Activated CD4-positive, alpha-beta memory T cell treated with anti-CD3 and anti-CD28 coated beads, Interleukin-2, amount 10 ng/mL, durations not matched to agents 7 days and 5 days (primary cell): Measurements from ENCODE around the gene NSMCE1. TPM values are rescaled to one million over a fixed set of nuclear protein-coding genes. Genes with fewer than 3 reads are reported as not detected.
"Not testable (repeated sequence)": the region's sequence is repeated elsewhere in the genome, so short reads cannot be mapped to it uniquely, and the experiment has no call there.

Experiments used
- CTCF ChIA-PET: fragments of 350-600 bp; sonication (Branson Sonifier 250); formaldehyde crosslinking; loops from one replicate; lab custom pipeline; 2021; ENCODE audit warnings: antibody characterized with exemption, inconsistent platforms; lab: Charles Lee
- POLR2A ChIA-PET: fragments of 350-600 bp; sonication (Branson Sonifier 250); formaldehyde crosslinking; loops from one replicate; lab custom pipeline; 2021; ENCODE audit warnings: antibody characterized with exemption; lab: Charles Lee
- DNase-seq: peaks from one replicate; pipeline ENCODE4 v3.0.0-alpha.2; 2020
- H3K27ac Mint-ChIP-seq: one replicate; pipeline ENCODE4 v1.8.0; 2021; ENCODE audit warnings: mild to moderate bottlenecking, mixed read lengths
- H3K27me3 Mint-ChIP-seq: one replicate; pipeline ENCODE4 v1.8.0; 2021; ENCODE audit warnings: mixed read lengths
- H3K36me3 Mint-ChIP-seq: one replicate; pipeline ENCODE4 v1.8.0; 2021; ENCODE audit warnings: low read depth, mixed read lengths
- H3K4me1 Mint-ChIP-seq: one replicate; pipeline ENCODE4 v1.8.0; 2021; ENCODE audit warnings: mixed read lengths
- H3K4me3 Mint-ChIP-seq: one replicate; pipeline ENCODE4 v1.8.0; 2021; ENCODE audit warnings: mild to moderate bottlenecking, mixed read lengths
- H3K9me3 Mint-ChIP-seq: one replicate; pipeline ENCODE4 v1.8.0; 2021; ENCODE audit warnings: mixed read lengths
- total RNA-seq, 2 experiments: library from RNA; stranded (reverse); gene quantifications; one replicate each; pipeline ENCODE4 v1.2.3, GENCODE V29; 2021

Gene NSMCE1
- total RNA-seq, 2 experiments from 2014 or later = 100 to 106 TPM

DNA sequence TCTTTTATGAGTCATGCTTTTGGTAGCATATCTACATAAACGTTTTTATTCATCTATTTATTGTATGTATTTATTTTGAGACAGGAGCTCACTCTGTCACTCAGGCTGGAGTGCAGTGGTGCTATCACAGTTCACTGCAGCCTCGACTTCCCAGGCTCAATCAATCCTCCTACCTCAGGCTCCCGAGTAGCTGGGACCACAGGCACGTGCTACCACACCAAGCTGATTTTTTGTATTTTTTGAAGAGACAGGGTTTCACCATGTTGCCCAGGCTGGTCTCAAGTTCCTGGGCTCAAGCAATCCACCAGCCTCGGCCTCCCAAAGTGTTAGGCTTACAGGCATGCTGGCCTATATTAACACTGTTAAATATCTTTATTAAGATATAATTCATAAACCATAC lies 24.8 kb upstream of the NSMCE1 start:
- no peak for DNase-seq
- CTCF ChIA-PET = no interaction called here
- H3K4me1 Mint-ChIP-seq = peaks cover 39% of the 10 kb centered on the region
- no peaks in the 10 kb centered on the region for H3K9me3 Mint-ChIP-seq
- POLR2A ChIA-PET = interaction anchor here (0.9 to 1.8 kb wide), 4 partner anchors 17 to 59 kb away, joined by 3 to 5 read pairs (median 4); no protein-coding TSS in a partner anchor
- peaks cover 9% of the 10 kb centered on the region for H3K27me3 Mint-ChIP-seq
- H3K27ac Mint-ChIP-seq = no peak overlapping the region
- peaks cover 4% of the 10 kb centered on the region for H3K36me3 Mint-ChIP-seq
- no peak overlapping the region for H3K4me3 Mint-ChIP-seq

- Mint-ChIP-seq H3K9me3 (peaks cover 6% of the 10 kb centered on the region), H3K4me3 (no peak overlapping the region), H3K36me3 (peaks cover 9% of the 10 kb centered on the region), H3K4me1 (peaks cover 37% of the 10 kb centered on the region), H3K27me3 (peaks cover 9% of the 10 kb centered on the region), H3K27ac (no peak overlapping the region)
- ChIA-PET POLR2A (interaction anchor here (3.6 kb wide), 1 partner anchor 26 kb away, joined by 49 read pairs; no protein-coding TSS in a partner anchor), CTCF (no interaction called here)
- no peak for DNase-seq
These were observed 23.2 kb upstream of the NSMCE1 start for GRCh38 chr16:27291722-27292240.

DNA sequence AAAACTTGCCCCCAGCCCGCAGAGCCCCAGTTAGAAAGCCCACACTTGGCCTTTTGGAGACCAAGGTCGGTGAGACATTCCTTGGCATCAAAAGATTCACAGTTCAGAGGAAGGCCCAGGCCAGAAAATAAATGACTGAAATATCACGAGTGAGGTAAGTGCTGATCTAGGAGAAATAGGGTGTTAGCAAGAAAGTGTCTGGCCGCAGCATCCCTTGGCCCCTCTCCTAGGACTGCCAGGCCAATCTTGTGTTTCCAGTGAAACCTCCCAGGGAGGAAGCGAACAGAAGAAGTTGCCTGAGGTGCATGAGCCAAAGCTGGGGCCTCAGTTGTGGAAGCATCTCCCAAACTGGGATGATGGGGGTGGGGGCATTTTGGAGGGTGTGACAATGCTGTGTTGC lies 22.5 kb upstream of the NSMCE1 start:
- Mint-ChIP-seq H3K9me3 (peaks cover 6% of the 10 kb centered on the region), H3K4me1 (peaks cover 37% of the 10 kb centered on the region), H3K27me3 (peaks cover 9% of the 10 kb centered on the region), H3K27ac (no peak overlapping the region), H3K36me3 (peaks cover 12% of the 10 kb centered on the region), H3K4me3 (no peak overlapping the region)
- ChIA-PET POLR2A (interaction anchor here (0.9 to 3.6 kb wide), 4 partner anchors 16 to 60 kb away, joined by 3 to 49 read pairs (median 29); no protein-coding TSS in a partner anchor), CTCF (no interaction called here)
- no peak for DNase-seq

DNA sequence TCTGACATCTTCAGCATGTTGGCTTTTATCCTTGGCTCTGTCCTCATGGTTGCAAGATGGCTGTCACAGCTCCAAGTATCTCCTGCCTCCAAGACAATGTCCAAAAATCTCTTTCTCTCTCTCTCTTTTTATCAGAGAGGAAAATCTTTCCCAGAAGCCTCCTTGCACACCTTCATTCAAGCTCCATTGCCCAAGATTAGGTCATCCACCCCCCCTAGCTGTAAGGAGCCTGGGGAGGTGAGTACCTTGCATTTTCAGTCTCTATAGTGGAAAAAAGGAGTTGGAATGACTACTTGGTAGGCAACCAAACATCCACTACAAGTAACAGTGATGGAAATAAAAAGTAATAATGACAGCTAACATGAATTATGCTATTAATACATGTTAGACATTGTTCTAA lies 22.0 kb upstream of the NSMCE1 start:
- peaks cover 14% of the 10 kb centered on the region for H3K36me3 Mint-ChIP-seq
- H3K9me3 Mint-ChIP-seq = peaks cover 6% of the 10 kb centered on the region
- no peak for DNase-seq
- H3K4me1 Mint-ChIP-seq = peaks cover 37% of the 10 kb centered on the region
- no peak overlapping the region for H3K4me3 Mint-ChIP-seq
- H3K27me3 Mint-ChIP-seq = peaks cover 9% of the 10 kb centered on the region
- POLR2A ChIA-PET = interaction anchor here (0.9 to 3.6 kb wide), 6 partner anchors 10 to 60 kb away, joined by 3 to 49 read pairs (median 19); partner anchors contain the start of gene NSMCE1
- CTCF ChIA-PET = no interaction called here
- H3K27ac Mint-ChIP-seq = peak overlapping the region; percentile 63

- peaks cover 21% of the 10 kb centered on the region for H3K36me3 Mint-ChIP-seq
- H3K4me3 Mint-ChIP-seq = no peak overlapping the region
- CTCF ChIA-PET = interaction anchor here (0.9 kb wide), 1 partner anchor 13 kb away, joined by 3 read pairs; no protein-coding TSS in a partner anchor
- no peak for DNase-seq
- H3K4me1 Mint-ChIP-seq = peaks cover 40% of the 10 kb centered on the region
- H3K9me3 Mint-ChIP-seq = peaks cover 6% of the 10 kb centered on the region
- H3K27me3 Mint-ChIP-seq = peaks cover 12% of the 10 kb centered on the region
- POLR2A ChIA-PET = interaction anchor here (1.3 to 3.6 kb wide), 6 partner anchors 9 to 90 kb away, joined by 4 to 49 read pairs (median 19); partner anchors contain the start of gene NSMCE1
- peak overlapping the region; percentile 63 for H3K27ac Mint-ChIP-seq
These were observed 21.1 kb upstream of the NSMCE1 start for GRCh38 chr16:27289669-27290068.

GRCh38 chr16:27288313-27288712 lies 19.7 kb upstream of the NSMCE1 start:
- H3K27ac Mint-ChIP-seq, DNase-seq, CTCF ChIA-PET, H3K4me3 Mint-ChIP-seq, H3K9me3 Mint-ChIP-seq: not testable (repeated sequence)
- Mint-ChIP-seq H3K36me3 (peaks cover 24% of the 10 kb centered on the region), H3K4me1 (peaks cover 52% of the 10 kb centered on the region), H3K27me3 (peaks cover 18% of the 10 kb centered on the region)
- POLR2A ChIA-PET = interaction anchor here (1.6 to 3.1 kb wide), 4 partner anchors 14 to 53 kb away, joined by 4 to 32 read pairs (median 19); partner anchors contain the start of gene NSMCE1

DNA sequence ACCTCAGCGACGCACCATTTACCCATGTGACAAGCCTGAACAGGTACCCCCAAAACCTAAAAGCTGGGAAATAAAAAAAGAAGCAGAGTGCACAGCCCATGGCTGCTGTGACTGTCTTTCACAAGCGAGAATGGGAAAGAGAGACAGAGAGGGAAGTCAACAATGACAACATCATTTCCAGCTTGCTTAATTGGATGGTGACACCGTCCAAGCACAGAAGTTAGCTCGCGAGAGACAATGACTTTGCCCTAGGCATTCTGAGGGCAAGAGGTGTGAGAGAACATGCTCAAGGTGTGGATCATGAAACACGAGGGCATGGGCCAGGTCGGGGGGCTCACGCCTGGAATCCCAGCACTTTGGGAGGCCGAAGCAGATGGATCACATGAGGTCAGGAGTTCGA lies 19.3 kb upstream of the NSMCE1 start:
- CTCF ChIA-PET = no interaction called here
- POLR2A ChIA-PET = interaction anchor here (0.9 to 3.1 kb wide), 5 partner anchors 13 to 53 kb away, joined by 3 to 32 read pairs (median 4); partner anchors contain the start of gene NSMCE1
- H3K9me3 Mint-ChIP-seq = peaks cover 6% of the 10 kb centered on the region
- H3K4me3 Mint-ChIP-seq = no peak overlapping the region
- H3K4me1 Mint-ChIP-seq = peaks cover 56% of the 10 kb centered on the region
- H3K27ac Mint-ChIP-seq = peak overlapping the region; percentile 1
- peaks cover 18% of the 10 kb centered on the region for H3K27me3 Mint-ChIP-seq
- peaks cover 24% of the 10 kb centered on the region for H3K36me3 Mint-ChIP-seq
- DNase-seq = no peak

DNA sequence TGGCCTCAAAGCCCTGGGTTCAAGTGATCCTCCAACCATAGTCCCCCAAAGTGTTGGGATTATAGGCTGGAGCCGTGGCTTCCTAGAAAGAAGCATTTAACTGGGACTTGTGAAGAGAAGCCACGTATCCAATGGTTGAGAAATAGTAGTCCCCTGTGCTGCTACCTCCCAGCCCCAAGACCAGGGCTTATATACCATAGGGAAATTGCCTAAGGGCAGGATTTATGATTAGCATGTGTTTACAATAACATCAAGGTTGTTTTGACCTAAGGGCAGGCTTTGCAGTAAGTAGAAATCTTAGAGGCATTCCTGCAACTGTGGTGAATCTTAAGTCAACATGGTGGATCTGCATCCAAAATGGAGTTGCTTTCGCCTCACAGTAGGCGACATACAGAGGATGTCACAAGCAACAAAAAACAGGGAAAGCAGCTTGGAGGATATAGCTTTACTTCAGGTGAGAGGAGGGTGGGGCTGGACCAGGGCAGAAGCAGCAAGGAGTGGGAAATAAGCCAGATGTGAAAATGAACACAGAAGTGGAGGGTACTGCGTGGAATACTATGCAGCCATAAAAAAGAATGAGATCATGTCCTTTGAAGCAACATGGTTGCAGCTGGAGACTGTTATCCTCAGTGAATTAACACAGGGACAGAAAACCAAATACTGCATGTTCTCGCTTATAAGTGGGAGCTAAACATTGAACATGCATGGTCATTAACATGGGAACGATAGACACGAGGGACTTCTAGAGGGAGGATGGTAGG lies 18.7 kb upstream of the NSMCE1 start:
- Mint-ChIP-seq H3K4me1 (peaks cover 62% of the 10 kb centered on the region), H3K9me3 (peaks cover 6% of the 10 kb centered on the region), H3K36me3 (peaks cover 24% of the 10 kb centered on the region), H3K27me3 (peaks cover 20% of the 10 kb centered on the region), H3K27ac (no peak overlapping the region), H3K4me3 (no peak overlapping the region)
- ChIA-PET CTCF (no interaction called here), POLR2A (interaction anchor here (0.9 to 1.6 kb wide), 3 partner anchors 13 to 52 kb away, joined by 3 to 4 read pairs (median 4); no protein-coding TSS in a partner anchor)
- no peak for DNase-seq

GRCh38 chr16:27286451-27286850 lies 17.9 kb upstream of the NSMCE1 start:
- Mint-ChIP-seq H3K27ac (no peak overlapping the region), H3K9me3 (peaks cover 6% of the 10 kb centered on the region), H3K27me3 (peaks cover 20% of the 10 kb centered on the region), H3K4me3 (no peak overlapping the region), H3K36me3 (peaks cover 24% of the 10 kb centered on the region), H3K4me1 (peaks cover 66% of the 10 kb centered on the region)
- no peak for DNase-seq
- CTCF ChIA-PET = interaction anchor here (1.1 kb wide), 1 partner anchor 10 kb away, joined by 3 read pairs; no protein-coding TSS in a partner anchor
- POLR2A ChIA-PET = interaction anchor here (1.4 to 7.5 kb wide), 2 partner anchors 12 to 30 kb away, joined by 3 to 78 read pairs; no protein-coding TSS in a partner anchor

DNA sequence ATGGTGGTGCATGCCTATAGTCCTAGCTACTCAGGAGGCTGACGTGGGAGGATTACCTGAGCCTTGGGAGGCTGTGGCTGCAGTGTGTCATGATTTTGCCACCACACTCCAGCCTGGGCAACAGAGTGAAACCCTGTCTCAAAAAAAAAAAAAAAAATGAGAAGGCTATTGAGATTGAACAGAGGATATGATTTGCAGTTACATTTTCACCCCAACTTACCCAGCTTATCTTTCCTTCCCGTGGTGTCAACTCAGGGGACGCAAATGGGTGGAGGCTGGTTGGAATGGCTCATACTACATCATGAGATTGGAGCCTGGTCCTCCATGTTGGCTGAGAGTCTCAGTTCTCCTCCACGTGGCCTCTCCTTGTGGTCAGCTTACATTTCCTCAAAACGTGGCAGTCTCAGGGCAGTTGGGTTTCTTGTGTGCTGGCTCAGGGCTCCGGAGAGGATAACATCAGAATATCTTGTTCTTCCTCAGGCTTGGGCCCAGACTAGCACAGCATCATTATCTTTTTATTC lies 17.2 kb upstream of the NSMCE1 start:
- ChIA-PET CTCF (interaction anchor here (1.1 kb wide), 1 partner anchor 10 kb away, joined by 3 read pairs; no protein-coding TSS in a partner anchor), POLR2A (interaction anchor here (1.1 to 7.5 kb wide), 7 partner anchors 10 to 51 kb away, joined by 3 to 78 read pairs (median 6); partner anchors contain the start of gene NSMCE1)
- Mint-ChIP-seq H3K4me3 (no peak overlapping the region), H3K27me3 (peaks cover 22% of the 10 kb centered on the region), H3K9me3 (peaks cover 6% of the 10 kb centered on the region), H3K4me1 (peaks cover 73% of the 10 kb centered on the region), H3K27ac (no peak overlapping the region), H3K36me3 (peaks cover 24% of the 10 kb centered on the region)
- no peak for DNase-seq

GRCh38 chr16:27284865-27285675 lies 16.5 kb upstream of the NSMCE1 start:
- Mint-ChIP-seq H3K27me3 (peaks cover 23% of the 10 kb centered on the region), H3K4me1 (peaks cover 67% of the 10 kb centered on the region), H3K9me3 (peaks cover 6% of the 10 kb centered on the region), H3K27ac (no peak overlapping the region), H3K36me3 (peaks cover 24% of the 10 kb centered on the region), H3K4me3 (no peak overlapping the region)
- ChIA-PET POLR2A (interaction anchor here (1.1 to 7.5 kb wide), 7 partner anchors 9 to 50 kb away, joined by 3 to 78 read pairs (median 6); partner anchors contain the start of gene NSMCE1), CTCF (interaction anchor here (1.0 to 1.8 kb wide), 3 partner anchors 11 to 51 kb away, joined by 3 to 4 read pairs (median 4); no protein-coding TSS in a partner anchor)
- no peak for DNase-seq
